HL-60/S4 treated with phorbol 12-myristate 13-acetate at 8.2 ng/mL for 4 days and 3 days (cell line): ENCODE results near the gene IL22.

ENCODE experiments used
- in situ Hi-C: fragments of 300-500 bp; cut with MboI; formaldehyde crosslinking; loops from 2 replicates; pipeline ENCODE4 v1.15.0; 2022; ENCODE audit warnings: low sequenced_read_pairs

IL22 gene

DNA sequence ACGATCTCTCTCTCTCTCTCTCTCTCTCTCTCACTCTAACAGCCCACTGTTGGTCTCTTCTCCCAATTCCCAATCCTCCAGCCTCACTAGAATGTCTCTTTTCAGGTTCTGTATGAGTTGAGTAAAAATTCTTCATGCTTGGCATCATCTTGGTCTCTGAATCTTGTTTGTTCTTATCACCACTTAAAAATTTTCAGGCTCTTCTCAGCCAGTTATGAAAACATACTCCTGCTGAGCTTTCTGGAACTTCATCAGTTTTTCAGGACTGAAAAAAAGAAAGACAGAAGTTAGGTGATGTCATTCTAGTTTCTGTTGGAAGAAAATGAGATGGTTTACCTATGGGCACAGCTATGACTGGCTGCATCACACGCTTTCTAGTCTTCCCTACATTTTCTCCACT, 11.5 kb upstream of the IL22 start:
- in situ Hi-C loops = no loop called here

DNA sequence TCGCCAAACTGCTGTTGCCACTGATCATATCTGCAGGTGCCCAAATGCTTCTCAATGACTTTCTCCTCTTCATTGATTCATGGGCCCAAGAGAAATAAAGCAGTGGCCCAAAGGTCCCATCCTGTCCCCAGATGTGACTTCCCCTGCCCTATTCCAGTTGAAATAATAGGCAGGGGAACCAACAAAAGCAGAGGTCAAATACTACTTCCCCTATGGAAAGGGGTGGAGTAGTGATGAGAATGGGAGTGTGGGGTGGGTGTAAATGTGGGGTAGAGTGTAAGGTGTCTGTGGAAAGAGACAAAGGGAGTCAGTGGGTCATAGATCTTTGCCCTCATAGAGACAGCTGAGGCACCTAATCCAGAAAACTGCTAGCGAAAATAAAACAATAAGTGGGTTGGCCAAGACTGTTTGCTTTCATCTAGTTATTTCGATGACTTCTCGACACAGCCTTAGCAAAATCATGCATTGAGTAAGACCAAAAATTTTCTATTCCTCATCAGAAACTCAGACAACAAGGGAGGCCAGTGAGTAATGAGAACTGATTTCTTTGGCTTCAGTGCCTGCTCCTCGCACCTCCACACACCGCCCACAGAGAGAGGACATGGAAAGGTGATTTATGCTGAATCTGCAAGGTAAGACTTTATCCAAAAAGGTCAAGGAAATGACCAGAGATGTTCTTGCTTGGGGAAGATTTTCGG, 10.9 kb upstream of the IL22 start:
- in situ Hi-C loops = no loop called here

DNA sequence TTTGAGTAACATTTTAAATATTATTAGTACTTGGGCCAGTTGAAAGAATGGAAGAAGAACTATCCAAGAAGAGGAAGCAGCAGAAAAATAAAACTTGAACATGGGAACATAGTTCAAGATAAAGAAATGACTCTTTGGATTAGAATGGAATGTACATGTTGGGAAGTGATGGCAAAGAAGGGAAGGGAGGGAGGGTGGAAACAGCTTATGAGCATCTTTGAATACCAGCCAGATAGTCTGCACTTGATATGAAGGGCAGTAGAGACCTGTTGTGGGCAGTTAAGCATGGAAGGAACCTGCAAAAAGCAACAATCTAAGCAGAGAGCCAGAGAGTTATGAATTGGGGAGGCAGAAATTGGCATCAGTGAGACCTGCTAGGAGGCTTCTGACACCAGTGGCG, 10.0 kb upstream of the IL22 start:
- in situ Hi-C loops = no loop called here

DNA sequence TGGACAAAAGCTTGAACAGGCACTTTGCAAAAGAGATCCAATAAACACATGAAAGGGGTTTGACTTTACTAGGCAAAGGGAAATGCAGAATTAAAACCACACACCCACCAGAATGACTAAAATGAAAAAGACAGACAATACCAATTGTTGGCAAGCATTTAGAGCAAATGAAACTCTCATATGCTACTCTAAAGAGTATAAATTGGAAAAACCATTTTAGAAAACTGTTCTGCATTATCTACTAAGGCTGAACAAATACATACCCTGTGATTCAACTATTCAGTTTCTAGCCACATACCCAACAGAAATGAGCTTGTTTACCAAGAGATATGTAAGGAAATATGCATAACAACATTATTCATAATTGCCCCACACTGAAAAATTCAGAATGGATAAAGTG, 8.5 kb upstream of the IL22 start:
- in situ Hi-C loops = no loop called here

DNA sequence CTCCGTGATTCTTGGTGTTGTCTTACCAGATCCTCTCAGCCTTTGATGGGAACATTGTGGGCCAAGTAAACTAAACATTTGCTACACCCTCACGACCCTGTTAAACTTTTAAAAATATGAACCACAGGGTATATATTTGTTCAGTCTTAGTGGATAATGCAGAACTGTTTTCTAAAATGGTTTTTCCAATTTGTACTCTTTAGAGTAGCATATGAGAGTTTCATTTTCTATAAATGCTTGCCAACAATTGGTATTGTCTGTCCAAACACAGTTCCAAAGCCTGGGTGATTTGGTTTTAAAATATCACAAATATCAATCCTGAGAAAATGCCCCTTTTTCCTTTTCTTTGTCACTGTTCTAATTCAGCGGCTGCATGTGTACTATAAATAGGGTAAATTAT, 6.7 kb upstream of the IL22 start:
- in situ Hi-C loops = no loop called here

DNA sequence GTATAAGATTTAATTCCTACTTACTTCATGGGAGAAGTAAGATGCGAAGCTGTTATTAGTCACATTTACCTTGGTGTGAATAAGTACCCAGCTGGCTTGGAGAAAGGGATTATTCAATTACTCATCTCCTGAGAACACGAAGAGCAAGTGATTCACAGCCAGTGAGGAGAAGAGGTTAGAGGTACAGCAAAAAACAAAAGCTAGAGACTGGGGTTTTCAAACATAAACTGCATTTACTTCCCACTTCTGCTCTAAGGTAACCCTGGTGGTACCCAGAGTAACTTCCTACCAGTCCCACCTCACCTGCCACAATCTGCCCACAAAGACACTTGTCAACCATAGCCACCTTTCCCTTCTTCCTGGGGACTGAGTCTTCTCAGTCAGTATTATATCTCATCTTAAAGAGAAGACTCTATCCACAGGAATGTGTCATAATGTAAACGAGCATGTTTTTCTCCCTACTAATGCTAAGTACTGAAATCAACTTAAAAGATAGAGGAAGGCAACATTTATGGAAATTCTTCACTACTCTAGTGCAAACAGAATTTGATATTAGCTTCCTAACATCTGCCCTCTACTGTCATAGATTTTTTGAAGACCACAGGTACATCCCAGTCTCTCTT, 6.0 kb upstream of the IL22 start:
- in situ Hi-C loops = no loop called here

DNA sequence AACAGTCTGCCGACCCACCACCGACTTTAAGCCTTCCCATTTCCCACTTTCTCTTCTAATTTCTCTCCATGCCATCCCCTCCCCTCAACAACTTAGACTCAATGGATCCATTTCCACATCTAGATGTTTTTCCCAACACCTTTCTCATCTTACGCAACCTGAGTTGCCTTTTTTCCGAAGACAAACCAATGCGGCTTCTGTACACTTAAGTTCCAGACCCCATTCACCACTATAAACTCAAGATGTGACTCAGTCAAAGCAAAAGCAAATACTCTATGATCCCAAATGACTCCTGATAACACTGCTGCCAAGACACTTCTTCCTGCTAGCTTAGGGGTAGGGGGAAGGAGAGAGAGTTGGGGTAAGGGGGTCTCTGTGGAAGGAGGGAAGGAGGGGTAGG, 1.3 kb downstream of the IL22 start:
- in situ Hi-C loops = no loop called here

DNA sequence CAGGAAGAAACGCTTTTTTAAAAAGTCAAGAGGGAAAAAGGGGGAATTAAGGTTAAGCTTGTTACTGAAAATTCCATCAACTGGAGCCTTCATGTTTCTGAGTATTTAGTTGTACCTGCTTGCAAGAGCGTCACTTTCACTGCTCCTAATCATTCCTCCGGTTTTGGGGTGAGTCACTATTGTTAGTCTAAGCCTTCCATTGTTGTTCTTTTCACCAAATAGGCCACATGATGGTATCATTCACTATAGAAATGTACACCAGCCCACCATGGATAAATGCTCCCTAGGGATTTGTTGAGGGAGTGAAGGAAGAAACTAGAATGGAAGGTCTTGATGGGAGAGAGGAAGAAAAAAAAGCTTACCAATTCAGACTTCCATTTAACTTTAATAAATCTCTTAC, 3.0 kb downstream of the IL22 start:
- in situ Hi-C loops = no loop called here

DNA sequence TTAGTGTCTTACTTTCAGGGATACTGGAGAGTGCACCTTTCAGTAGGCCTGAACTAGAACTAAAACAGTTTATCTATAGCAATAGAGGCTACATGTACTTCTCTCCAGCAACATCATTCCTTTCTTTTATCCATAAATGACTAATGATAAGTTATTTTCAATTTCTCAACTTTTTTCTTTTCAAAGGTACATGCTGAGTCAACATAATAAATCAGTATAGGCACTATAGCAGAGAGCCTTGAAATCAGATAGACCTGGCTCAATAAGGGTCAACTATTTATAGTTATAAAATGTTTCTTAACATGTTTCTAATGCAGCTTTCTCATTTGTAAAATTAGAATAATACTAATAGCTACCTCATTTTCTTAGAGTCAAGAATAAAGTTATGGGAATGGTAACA, 5.6 kb downstream of the IL22 start:
- in situ Hi-C loops = no loop called here

DNA sequence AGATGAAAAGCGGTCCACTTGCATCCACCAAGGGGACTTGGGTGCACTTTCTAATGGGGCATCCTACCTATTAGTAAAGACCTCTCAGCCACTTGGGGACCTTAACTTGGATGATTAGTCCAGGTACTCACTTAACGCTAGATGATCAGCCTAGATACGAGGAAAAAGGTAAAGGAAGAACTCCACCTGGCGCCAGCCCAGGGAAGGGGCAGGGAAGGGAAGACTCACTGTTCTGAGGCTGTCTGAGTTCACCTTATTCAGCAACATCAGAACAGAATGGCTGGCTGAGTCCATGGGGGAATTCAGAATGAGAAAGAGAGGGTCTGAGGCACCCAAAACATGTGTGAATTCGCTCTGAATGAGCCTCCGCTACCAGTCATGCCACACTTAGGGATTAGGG, 7.1 kb downstream of the IL22 start:
- in situ Hi-C loops = no loop called here

DNA sequence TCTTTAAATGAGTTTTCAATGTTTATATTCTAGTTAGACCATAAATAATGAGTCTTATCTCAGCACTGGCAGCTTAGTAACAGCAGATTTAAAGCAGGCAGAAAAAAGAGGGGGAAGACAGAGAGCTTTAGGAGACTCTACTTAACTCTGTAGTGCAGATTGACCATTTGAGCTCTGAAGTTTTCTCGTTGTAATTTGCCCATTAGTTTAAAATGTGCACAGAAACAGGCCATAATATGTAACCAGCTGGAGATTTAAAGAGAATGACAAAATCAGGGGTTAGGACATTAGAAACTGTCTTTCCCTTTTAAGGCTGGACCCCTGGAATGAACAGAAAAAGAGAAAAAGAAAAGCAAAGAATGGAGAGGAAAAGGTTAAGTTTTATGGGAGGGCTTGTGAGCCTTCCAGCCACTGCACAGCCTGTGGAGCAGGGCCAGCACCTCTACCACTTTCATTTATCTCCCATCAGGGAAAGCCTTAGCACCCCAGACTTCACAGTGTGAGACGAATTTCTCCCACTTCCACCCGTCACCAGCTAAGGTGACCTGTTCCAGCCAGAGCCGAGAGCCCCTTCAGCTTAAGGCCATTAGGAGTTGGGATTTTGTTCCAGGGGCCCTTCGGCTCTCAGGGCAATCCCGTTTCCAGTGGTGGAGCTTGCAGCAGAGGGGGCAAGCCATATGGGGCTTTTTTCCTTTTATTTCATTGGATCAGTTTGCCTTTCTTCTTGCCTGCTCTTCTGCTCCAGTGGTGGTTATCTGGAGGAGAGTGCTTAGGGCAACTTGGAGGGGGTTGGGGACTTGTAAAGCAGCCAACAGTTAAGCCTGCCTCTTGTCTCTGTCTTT, 8.0 kb downstream of the IL22 start:
- in situ Hi-C loops = no loop called here

DNA sequence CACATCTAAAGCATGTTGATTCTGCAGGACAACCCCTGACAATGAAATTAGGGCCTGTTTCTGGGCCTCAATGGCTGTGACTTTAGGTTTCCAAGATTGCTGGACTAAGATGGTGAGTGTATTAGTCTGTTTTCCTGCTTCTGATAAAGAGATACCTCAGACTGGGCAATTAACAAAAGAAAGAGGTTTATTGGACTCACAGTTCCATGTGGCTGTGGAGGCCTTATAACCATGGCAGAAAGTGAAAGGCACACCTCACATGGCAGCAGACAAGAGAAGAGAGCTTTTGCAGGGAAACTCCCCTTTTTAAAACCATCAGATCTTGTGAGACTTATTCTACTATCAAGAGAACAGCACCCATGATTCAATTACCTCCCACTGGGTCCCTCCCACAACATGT, 10.6 kb downstream of the IL22 start:
- in situ Hi-C loops = no loop called here

DNA sequence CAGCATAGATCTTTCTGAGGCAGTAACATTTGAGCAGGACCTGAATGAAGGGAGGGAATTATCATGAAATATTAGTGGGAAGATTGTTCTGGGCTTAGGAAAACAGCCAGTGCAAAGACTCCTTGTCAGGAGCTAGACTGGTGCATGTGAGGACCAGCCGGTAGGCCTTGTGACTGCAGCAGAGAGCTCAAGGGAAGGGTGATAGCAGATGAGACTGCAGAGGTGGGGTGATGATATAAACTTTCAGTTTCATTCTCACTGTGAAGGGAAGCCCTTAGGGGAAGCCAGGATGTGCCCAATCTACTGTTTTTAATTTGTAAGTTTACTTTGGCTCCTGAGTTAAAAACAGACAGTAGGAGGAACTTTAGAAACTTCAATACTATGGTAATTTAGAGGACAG, 12.4 kb downstream of the IL22 start:
- in situ Hi-C loops = no loop called here

DNA sequence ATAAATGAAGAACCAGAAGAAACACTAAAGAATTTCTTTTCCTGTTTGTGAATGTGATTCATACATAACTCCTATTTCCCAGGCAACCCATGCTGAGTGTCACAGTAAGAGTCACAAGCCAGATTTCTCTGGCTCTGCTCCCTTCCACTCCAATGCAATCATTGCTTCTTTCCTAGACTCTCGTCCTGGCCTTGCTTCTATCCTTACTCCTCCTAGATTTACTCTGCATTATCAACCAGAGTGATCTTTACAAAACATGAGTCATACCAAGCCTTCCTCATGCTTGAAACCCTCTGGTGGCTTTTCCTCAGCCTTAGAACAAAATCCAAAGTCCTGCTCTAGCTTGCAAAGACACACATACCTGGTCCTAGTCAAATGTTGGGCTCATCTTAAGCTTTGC, 13.3 kb downstream of the IL22 start:
- in situ Hi-C loops = no loop called here

DNA sequence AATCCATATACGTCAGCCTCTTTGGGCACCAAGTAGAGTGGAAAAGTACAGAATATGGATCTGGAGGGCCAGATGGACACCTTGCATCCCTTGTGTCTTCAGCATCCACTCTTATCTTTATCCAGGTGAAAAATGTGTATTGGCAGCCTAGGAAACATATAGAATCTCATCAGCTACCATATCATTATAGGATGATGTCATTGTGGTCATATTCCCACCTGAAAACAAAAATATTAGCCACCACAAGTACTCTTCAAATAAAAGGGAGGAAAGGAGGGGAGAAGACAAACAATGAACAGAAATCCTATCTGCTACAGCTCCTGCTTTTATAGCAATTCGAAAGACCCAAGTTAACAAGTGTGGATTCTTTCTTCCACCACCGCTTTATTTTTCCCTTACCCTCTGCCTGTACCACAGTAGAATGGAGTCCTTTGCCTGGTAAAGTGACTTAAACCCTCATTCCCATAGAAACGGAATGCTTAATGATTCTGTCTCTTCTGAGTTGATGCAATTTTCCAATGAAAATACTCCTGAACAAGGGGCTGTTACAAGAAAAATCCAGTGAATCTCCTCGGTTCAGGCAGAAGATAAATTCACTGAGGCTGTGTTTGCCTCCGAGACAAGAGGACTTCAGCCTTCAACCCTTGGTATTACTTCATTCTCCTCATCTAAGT, 14.0 kb downstream of the IL22 start:
- in situ Hi-C loops = no loop called here

DNA sequence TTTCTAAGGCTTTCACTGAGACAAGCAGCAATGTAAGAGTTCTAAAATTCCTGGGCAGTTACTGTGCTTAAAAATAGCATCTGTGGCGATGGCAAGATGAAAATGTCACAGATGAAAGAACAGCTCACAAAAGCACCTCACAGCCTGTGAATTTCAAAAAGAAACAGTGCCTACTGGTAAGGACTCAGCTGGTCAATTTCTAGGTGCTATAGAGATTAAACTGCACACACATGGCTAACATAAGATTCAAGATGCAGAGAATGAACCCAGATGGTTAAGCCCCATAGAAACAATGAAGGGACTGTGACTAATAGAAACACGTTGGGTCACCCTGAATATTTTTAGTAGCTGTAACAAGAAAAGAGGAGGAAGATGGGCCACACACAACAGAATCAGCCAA, 15.8 kb downstream of the IL22 start:
- in situ Hi-C loops = no loop called here

DNA sequence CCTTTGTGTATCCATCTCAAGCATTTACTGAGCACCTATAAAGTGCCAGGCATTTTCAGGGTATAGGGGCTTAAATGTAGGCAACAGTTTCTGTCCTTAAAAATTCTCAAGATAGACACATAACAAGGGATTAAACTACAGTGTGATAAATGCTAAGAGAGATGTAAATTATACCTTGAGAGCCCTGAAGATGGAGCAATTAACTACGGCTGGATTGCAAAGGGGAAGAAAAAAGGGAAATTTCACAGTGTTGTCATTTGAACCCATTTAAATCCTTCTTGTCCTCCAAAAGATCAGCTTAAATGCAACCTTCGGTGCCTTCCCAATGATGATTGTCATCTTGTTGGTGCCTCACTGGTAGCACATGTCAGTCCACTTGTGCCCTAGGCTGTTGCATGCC, 16.3 kb downstream of the IL22 start:
- in situ Hi-C loops = no loop called here

DNA sequence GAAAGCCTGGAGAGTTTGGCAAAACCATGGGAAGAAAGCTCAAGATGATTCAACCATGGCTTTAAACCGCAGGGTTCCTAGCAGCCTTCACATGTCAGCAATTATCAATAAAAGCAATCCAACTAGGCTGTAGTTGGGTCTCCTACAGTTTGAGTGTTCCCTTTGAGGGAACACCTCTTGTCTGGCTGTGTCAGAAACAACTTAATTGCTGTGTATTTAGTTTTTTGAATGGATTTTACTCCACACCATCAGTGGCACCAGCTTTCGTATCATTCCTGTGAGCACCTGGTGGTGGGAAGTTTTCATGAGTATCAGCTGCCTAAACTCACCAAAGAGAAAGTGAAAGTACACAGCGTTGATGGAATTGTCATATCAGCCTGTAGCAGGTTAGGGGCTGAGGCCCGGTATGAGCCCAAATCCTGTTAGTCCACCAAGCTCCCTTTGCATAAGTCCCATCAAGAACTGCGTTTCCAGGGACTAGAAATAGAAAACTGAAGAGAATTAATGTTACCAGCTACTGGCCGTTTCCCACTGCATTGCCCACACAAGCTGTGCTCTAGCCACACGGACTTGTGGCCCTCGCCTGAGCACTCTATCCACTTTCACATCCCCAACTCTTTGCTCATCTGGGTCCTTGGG, 16.9 kb downstream of the IL22 start:
- in situ Hi-C loops = no loop called here

DNA sequence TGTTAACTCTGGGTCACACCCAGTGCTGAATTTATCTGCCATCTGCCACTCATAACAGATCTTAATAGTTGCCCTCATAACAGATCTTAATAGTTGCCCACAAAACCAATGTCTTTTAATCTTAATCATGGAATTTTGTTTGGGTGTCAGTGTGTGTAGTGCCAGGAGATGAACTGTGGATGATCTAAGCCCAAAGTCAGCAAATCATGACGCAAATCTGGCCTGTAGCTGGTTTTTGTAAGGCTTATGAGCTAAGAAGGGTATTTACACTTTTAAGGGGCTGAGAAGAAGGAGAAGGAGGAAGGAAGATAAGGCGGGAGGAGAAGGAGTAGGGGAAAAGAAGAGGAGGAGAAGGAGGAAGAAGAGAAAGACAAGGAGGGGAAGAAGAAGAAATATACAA, 17.8 kb downstream of the IL22 start:
- in situ Hi-C loops = no loop called here

DNA sequence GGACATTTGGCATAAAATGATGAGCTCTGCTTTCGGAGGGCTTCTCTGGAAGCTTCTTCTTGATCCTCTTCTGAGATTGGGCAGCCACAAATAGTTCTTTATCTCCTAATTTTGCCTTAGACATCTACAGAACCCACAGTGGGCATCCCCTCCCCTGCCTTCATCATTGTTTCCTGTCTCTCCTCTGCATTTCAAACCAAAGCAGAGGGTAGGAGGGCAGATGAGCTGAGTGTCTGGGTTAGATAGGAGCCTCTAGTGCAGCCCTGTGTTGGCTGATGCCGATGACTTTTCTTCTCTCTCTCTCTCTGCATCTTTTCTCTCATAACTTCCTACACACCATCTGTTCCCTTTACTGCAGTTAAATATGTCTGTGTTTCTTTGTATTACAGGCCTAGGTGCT, 19.3 kb downstream of the IL22 start:
- in situ Hi-C loops = no loop called here

DNA sequence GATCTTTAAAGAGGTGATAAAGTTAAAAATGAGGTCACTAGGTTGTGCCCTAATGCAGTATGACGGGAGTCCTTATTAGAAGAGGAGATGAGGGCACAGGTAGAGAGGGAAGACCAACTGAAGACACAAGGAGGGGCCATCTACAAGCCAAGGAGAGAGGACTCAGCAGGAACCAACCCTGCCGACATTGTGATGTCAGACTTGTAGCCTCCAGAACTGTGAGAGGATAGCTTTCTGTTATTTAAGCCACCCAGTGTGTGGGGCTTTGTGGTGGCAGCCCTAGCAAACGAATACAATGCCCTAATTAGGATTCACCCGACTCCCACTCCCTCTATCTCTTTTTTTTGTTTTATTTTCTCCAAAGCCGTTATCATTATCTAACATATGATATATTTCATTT, 19.9 kb downstream of the IL22 start:
- in situ Hi-C loops = no loop called here
